ENCODE data around the gene FAHD2B.
"Not testable (repeated sequence)": the region's sequence is repeated elsewhere in the genome, so short reads cannot be mapped to it uniquely, and the experiment has no call there.

- TF ChIP-seq CTCF (IDR thresholded peaks at IDR 0.05); POLR2A (IDR thresholded peaks at IDR 0.05; ENCODE audit: low read depth); POLR2AphosphoS5 (IDR thresholded peaks at IDR 0.05): not testable (repeated sequence)
These were observed 17.5 kb downstream of the FAHD2B start for GRCh38 chr2:97077213-97077612.

Data from esophagus muscularis mucosa (tissue), 3 donors.